GM12878 (cell line): ENCODE results near the gene DYNC2H1. TPM values are rescaled to one million over a fixed set of nuclear protein-coding genes. Genes with fewer than 3 reads are reported as not detected.

Experiments used
- ATAC-seq: fragments of 200-7000 bp; cut with Tn5 transposase; 3 replicates; pipeline ENCODE4 v1.9.1; 2020; ENCODE audit warnings: mild to moderate bottlenecking, moderate library complexity
- BruUV-seq: library from RNA; stranded (reverse); fragments of 400-500 nt; replicated peaks from 2 replicates; lab custom pipeline; 2021; lab: Mats Ljungman, UMichigan
- CTCF ChIA-PET: fragments of 300-600 bp; sonication (Branson Sonifier 250); formaldehyde crosslinking; extraction: SDS; loops from one replicate; lab custom pipeline; 2021; ENCODE audit warnings: inconsistent platforms; lab: Yijun Ruan, JAX
- POLR2A ChIA-PET: fragments of 350-600 bp; formaldehyde crosslinking; extraction: SDS; loops from one replicate; lab custom pipeline; 2021; ENCODE audit warnings: inconsistent platforms; lab: Charles Lee
- RAD21 ChIA-PET: fragments of 300-600 bp; sonication (Branson Sonifier 250); formaldehyde crosslinking; loops from one replicate; lab custom pipeline; 2023; ENCODE audit warnings: antibody characterized with exemption; ENCODE audit not compliant: unreplicated experiment; lab: Charles Lee
- SMC1A ChIA-PET: fragments of 300-600 bp; sonication (Branson Sonifier 250); formaldehyde crosslinking; loops from one replicate; lab custom pipeline; 2023; ENCODE audit not compliant: unreplicated experiment, uncharacterized antibody; lab: Charles Lee
- DNase-seq: peaks from one replicate; pipeline ENCODE4 v3.0.0-alpha.2; 2011; ENCODE audit warnings: low read depth, low spot score
- FAIRE-seq: peaks from 3 replicates; lab custom pipeline; 2011; peaks lifted over from hg19 to GRCh38; lab: Jason Lieb, UNC
- H2AFZ ChIP-seq: 2 replicates; pipeline ENCODE4 v1.6.0; 2011; ENCODE audit warnings: low read depth, low read length, control low read depth; ENCODE audit not compliant: control insufficient read depth
- H3K27ac ChIP-seq: 2 replicates; pipeline ENCODE4 v1.5.1; 2011; ENCODE audit warnings: control low read depth; ENCODE audit not compliant: control insufficient read depth, insufficient read depth
- H3K27me3 ChIP-seq, 2 experiments: replicated peaks in 1 of 2; 2 replicates each; pipeline versions ENCODE4 v1.6.0 to v1.6.1; 2011; ENCODE audit warnings: low read length in 1 of 2; ENCODE audit not compliant: control insufficient read depth in 2 of 2, insufficient read depth in 2 of 2
- H3K36me3 ChIP-seq, 2 experiments: 2 replicates each; pipeline ENCODE4 v1.5.1; 2011; ENCODE audit warnings: low read length in 1 of 2; ENCODE audit not compliant: control insufficient read depth in 2 of 2, insufficient read depth in 2 of 2
- H3K4me1 ChIP-seq: 2 replicates; pipeline ENCODE4 v1.6.1; 2011; ENCODE audit warnings: mild to moderate bottlenecking, low read length, moderate library complexity, mixed read lengths; ENCODE audit not compliant: control insufficient read depth, insufficient read depth
- H3K4me2 ChIP-seq: 2 replicates; pipeline ENCODE4 v1.6.0; 2011; ENCODE audit warnings: control low read depth; ENCODE audit not compliant: control insufficient read depth, insufficient read depth
- H3K4me3 ChIP-seq: fragments of 200-600 bp; sonication (generic); 2 replicates; pipeline ENCODE4 v1.5.1; 2016
- H3K79me2 ChIP-seq: 2 replicates; pipeline ENCODE4 v1.6.0; 2011; ENCODE audit warnings: low read length; ENCODE audit not compliant: control insufficient read depth, insufficient read depth
- H3K9ac ChIP-seq: 2 replicates; pipeline ENCODE4 v1.8.0; 2011; ENCODE audit warnings: low read length, control low read depth, mixed read lengths; ENCODE audit not compliant: control insufficient read depth, insufficient read depth
- H3K9me3 ChIP-seq: replicated peaks from 3 replicates; pipeline ENCODE4 v1.5.1; 2011; ENCODE audit warnings: mild to moderate bottlenecking, low read length; ENCODE audit not compliant: control insufficient read depth, insufficient read depth
- H4K20me1 ChIP-seq: 2 replicates; pipeline ENCODE4 v1.6.0; 2011; ENCODE audit not compliant: control insufficient read depth, insufficient read depth
- EP300 ChIP-seq, 2 experiments: fragments of 150-350 bp in 1 of 2; IDR thresholded peaks; 2 replicates each; pipeline ENCODE4 v1.6.1; 2011 to 2012; ENCODE audit warnings: low read depth in 2 of 2, low read length in 2 of 2, borderline replicate concordance in 1 of 2, improper control_type of control experiment in 1 of 2, inconsistent platforms in 1 of 2; ENCODE audit not compliant: control insufficient read depth in 1 of 2
- ESRRA ChIP-seq: IDR thresholded peaks from 2 replicates; pipeline ENCODE4 v1.6.1; 2012; ENCODE audit warnings: mild to moderate bottlenecking, low read length, improper control_type of control experiment
- FOXM1 ChIP-seq: IDR thresholded peaks from 2 replicates; pipeline ENCODE4 v1.6.1; 2012; ENCODE audit warnings: low read depth, mild to moderate bottlenecking, inconsistent platforms, low read length, moderate library complexity
- PAX5 ChIP-seq: IDR thresholded peaks from 2 replicates; pipeline ENCODE4 v1.6.1; 2011; ENCODE audit warnings: low read depth, low read length, borderline replicate concordance
- PBX3 ChIP-seq: IDR thresholded peaks from 2 replicates; pipeline ENCODE4 v1.6.1; 2011; ENCODE audit warnings: mild to moderate bottlenecking, low read depth, low read length, moderate library complexity; ENCODE audit not compliant: insufficient replicate concordance
- POLR2AphosphoS5 ChIP-seq: IDR thresholded peaks from 2 replicates; pipeline ENCODE4 v1.6.1; 2011; ENCODE audit warnings: mild to moderate bottlenecking, low read length, inconsistent platforms
- RUNX3 ChIP-seq: IDR thresholded peaks from 2 replicates; pipeline ENCODE4 v1.6.1; 2012; ENCODE audit warnings: low read length, inconsistent platforms
- SREBF2 ChIP-seq: IDR thresholded peaks from 2 replicates; pipeline ENCODE4 v1.6.1; 2012; ENCODE audit warnings: mild to moderate bottlenecking, low read length
- SUZ12 ChIP-seq: fragments of 200-600 bp; sonication (generic); IDR thresholded peaks from one replicate; pipeline ENCODE4 v1.6.1; 2018; ENCODE audit warnings: antibody characterized with exemption, mild to moderate bottlenecking; ENCODE audit not compliant: unreplicated experiment
- ZBTB33 ChIP-seq: fragments of 450-650 bp; IDR thresholded peaks from 2 replicates; pipeline ENCODE4 v1.6.1; 2017; ENCODE audit warnings: mild to moderate bottlenecking
- ZBTB40 ChIP-seq: fragments of 450-650 bp; IDR thresholded peaks from 2 replicates; pipeline ENCODE4 v1.6.1; 2016; ENCODE audit warnings: mild to moderate bottlenecking, moderate library complexity, borderline replicate concordance
- in situ Hi-C: fragments of 300-500 bp; cut with MboI; formaldehyde crosslinking; loops from 9 replicates; pipeline ENCODE4 v1.14.3; 2018; ENCODE audit warnings: mixed read lengths
- intact Hi-C: fragments of 100-400 bp; cut with micrococcal nuclease; formaldehyde crosslinking; loops from one replicate; pipeline ENCODE4 v1.14.2; 2022; ENCODE audit not compliant: unreplicated experiment
- polyA plus RNA-seq, 11 experiments: library from polyadenylated mRNA; depleted of rRNA in 4 of 11; unstranded in 6 of 11; stranded (reverse) in 5 of 11; fragments of >200 nt; fragmentation: Nextera tagmentation in 4 of 11; fragmentation: Illumina TruSeq in 1 of 11; extraction: Ambion mirVana in 4 of 11; extraction: Trizol in 1 of 11; gene quantifications; 1 replicate in 1 of 11; 2 replicates in 10 of 11; pipeline versions ENCODE4 v1.2.1 to v1.2.3, GENCODE V29; 2011 to 2016; ENCODE audit warnings: inconsistent platforms in 2 of 11, missing spikeins in 2 of 11, low read depth in 1 of 11
- total RNA-seq, 4 experiments: library from RNA; depleted of rRNA in 3 of 4; stranded (reverse); fragments of >200 nt in 3 of 4; fragmentation: Illumina TruSeq in 1 of 4; extraction: Trizol in 1 of 4; gene quantifications; 2 replicates each; pipeline versions ENCODE4 v1.2.1 to v1.2.3, GENCODE V29; 2013 to 2021

DYNC2H1 gene
- total and polyA plus RNA-seq, 10 of the 15 experiments (the other 5 are each of a cell fraction or from before 2014, with no cell fraction given) = 0.12 to 3.9 (median 0.23) TPM; not detected in 2

GRCh38 chr11:103069367-103069766 is 39.9 kb upstream of the DYNC2H1 start (continued):
- TF ChIP-seq ZBTB40 = no peak

GRCh38 chr11:103070142-103070541 is 39.1 kb upstream of the DYNC2H1 start:
- in situ Hi-C loops = no loop called here
- Histone ChIP-seq H3K36me3 (peaks cover 0 to 5% of the 10 kb centered on the region in 2 experiments; a peak in 1 of 4 replicates), H3K4me2 (no peak overlapping the region; the same call in 1 of the 2 replicates), H3K9ac (no peak overlapping the region), H3K79me2 (peaks cover 15% of the 10 kb centered on the region), H4K20me1 (no peaks in the 10 kb centered on the region), H3K4me3 (no peak overlapping the region), H3K27me3 (no peaks in the 10 kb centered on the region), H2AFZ (no peak overlapping the region), H3K9me3 (no peaks in the 10 kb centered on the region; the same call in 2 of the 3 replicates), H3K4me1 (peaks cover 9% of the 10 kb centered on the region; the same call in 1 of the 2 replicates), H3K27ac (no peak overlapping the region)
- SMC1A ChIA-PET = interaction anchor here (1.4 to 1.6 kb wide), 4 partner anchors 8 to 155 kb away, joined by 3 to 6 read pairs (median 5); no protein-coding TSS in a partner anchor
- no TSS peak for BruUV-seq
- RAD21 ChIA-PET = interaction anchor here (0.8 kb wide), 1 partner anchor 155 kb away, joined by 3 read pairs; no protein-coding TSS in a partner anchor
- POLR2A ChIA-PET = interaction anchor here (0.7 to 1.6 kb wide), 4 partner anchors 17 to 133 kb away, joined by 3 to 6 read pairs (median 6); partner anchors contain the start of gene DCUN1D5
- FAIRE-seq (no peak), ATAC-seq (peak; percentile 65), DNase-seq (no peak)
- CTCF ChIA-PET = interaction anchor here (0.7 to 1.1 kb wide), 3 partner anchors 12 to 34 kb away, joined by 3 read pairs; no protein-coding TSS in a partner anchor
- intact Hi-C loops = no loop called here
- TF ChIP-seq RUNX3 (no peak; the same call in 1 of the 2 replicates), PBX3 (no peak), SREBF2 (no peak), EP300 (IDR thresholded peaks at IDR 0.05; ENCODE audit: borderline replicate concordance in 1 of 2, control insufficient read depth in 1 of 2, low read depth in 2 of 2, low read length in 2 of 2) (no peak), ESRRA (no peak), SUZ12 (no peak), POLR2AphosphoS5 (no peak), FOXM1 (no peak), ZBTB33 (no peak), PAX5 (no peak)
